Progenitor cell of endocrine pancreas (in vitro differentiated cells): ENCODE measurements around the gene BMPER. TPM values are rescaled to one million over a fixed set of nuclear protein-coding genes. Genes with fewer than 3 reads are reported as not detected.

ENCODE experiments used
- DNase-seq: peaks from one replicate; pipeline ENCODE4 v3.0.0; 2021; ENCODE audit warnings: low spot score; ENCODE audit not compliant: unreplicated experiment
- H3K27ac Mint-ChIP-seq: 2 replicates; pipeline ENCODE4 v1.8.0; 2021; ENCODE audit warnings: mild to moderate bottlenecking, moderate library complexity, mixed read lengths
- H3K27me3 Mint-ChIP-seq: 2 replicates; pipeline ENCODE4 v1.8.0; 2021; ENCODE audit warnings: mixed read lengths
- H3K36me3 Mint-ChIP-seq: 2 replicates; pipeline ENCODE4 v1.8.0; 2022; ENCODE audit warnings: mixed read lengths; ENCODE audit not compliant: insufficient read depth
- H3K4me1 Mint-ChIP-seq: 2 replicates; pipeline ENCODE4 v1.8.0; 2021; ENCODE audit warnings: low read depth, mixed read lengths
- H3K4me3 Mint-ChIP-seq: 2 replicates; pipeline ENCODE4 v1.8.0; 2021; ENCODE audit warnings: low read depth, mild to moderate bottlenecking, moderate library complexity, mixed read lengths
- H3K9me3 Mint-ChIP-seq: 2 replicates; pipeline ENCODE4 v1.8.0; 2021; ENCODE audit warnings: low read depth, mixed read lengths
- CTCF ChIP-seq: fragments of 200-600 bp; sonication (generic); IDR thresholded peaks from one replicate; pipeline ENCODE4 v1.5.0; 2021; ENCODE audit warnings: antibody characterized with exemption, mild to moderate bottlenecking; ENCODE audit not compliant: unreplicated experiment
- total RNA-seq: library from RNA; stranded (reverse); gene quantifications from 2 replicates; pipeline ENCODE4 v1.2.1, GENCODE V29; 2021

Gene BMPER
- total RNA-seq, 1 donor from 2014 or later, result 0.36 TPM

GRCh38 chr7:33986951-33987947 lies 81.9 kb downstream of the BMPER start:
- no peak for TF ChIP-seq CTCF
- Mint-ChIP-seq H3K27me3 (no peaks in the 10 kb centered on the region), H3K4me1 (no peaks in the 10 kb centered on the region), H3K4me3 (no peak overlapping the region), H3K27ac (no peak overlapping the region), H3K9me3 (peaks cover 3% of the 10 kb centered on the region), H3K36me3 (no peaks in the 10 kb centered on the region)
- DNase-seq, result no peak

GRCh38 chr7:33996899-33997298 lies 91.6 kb downstream of the BMPER start:
- Mint-ChIP-seq H3K36me3 (no peaks in the 10 kb centered on the region), H3K27me3 (no peaks in the 10 kb centered on the region), H3K27ac (no peak overlapping the region), H3K4me3 (no peak overlapping the region), H3K4me1 (peaks cover 3% of the 10 kb centered on the region), H3K9me3 (peaks cover 3% of the 10 kb centered on the region)
- no peak for DNase-seq
- TF ChIP-seq CTCF, result no peak

DNA sequence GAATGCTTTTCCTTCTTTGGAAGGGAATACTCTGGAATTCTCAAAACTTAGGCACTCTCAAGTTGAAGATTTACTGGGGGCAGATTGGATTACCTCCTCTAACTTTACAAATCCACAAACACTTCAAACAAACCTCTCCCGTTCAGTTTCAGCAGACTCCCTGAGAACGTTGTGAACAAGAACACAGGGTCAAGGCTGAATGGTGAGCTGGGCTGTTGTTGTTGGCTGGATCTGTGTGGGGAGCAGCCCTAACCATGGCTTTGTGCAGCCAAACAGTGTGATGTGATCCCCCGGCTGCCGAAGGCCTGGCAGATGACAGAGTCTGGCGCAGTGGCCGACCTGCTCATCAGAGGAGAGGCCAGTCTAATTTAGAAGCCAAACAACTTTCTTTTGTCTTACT lies 93.1 kb downstream of the BMPER start:
- no peak for TF ChIP-seq CTCF
- peaks cover 3% of the 10 kb centered on the region for H3K4me1 Mint-ChIP-seq
- no peak overlapping the region for H3K27ac Mint-ChIP-seq

GRCh38 chr7:34011017-34011695 lies 105.8 kb downstream of the BMPER start:
- no peak for TF ChIP-seq CTCF
- no peak overlapping the region for H3K4me3 Mint-ChIP-seq

More for the DNA sequence above, 93.1 kb downstream of the BMPER start:
- DNase-seq, result no peak
- H3K9me3 Mint-ChIP-seq, result peaks cover 3% of the 10 kb centered on the region
- no peaks in the 10 kb centered on the region for H3K36me3 Mint-ChIP-seq
- H3K27me3 Mint-ChIP-seq, result no peaks in the 10 kb centered on the region
- H3K4me3 Mint-ChIP-seq, result no peak overlapping the region

GRCh38 chr7:34011696-34012095 lies 106.4 kb downstream of the BMPER start:
- no peak for DNase-seq
- H3K4me3 Mint-ChIP-seq, result no peak overlapping the region

More at GRCh38 chr7:34011017-34011695, 105.8 kb downstream of the BMPER start:
- Mint-ChIP-seq H3K27me3 (no peaks in the 10 kb centered on the region), H3K9me3 (no peaks in the 10 kb centered on the region), H3K36me3 (no peaks in the 10 kb centered on the region), H3K4me1 (no peaks in the 10 kb centered on the region), H3K27ac (no peak overlapping the region)
- no peak for DNase-seq

More at GRCh38 chr7:34011696-34012095, 106.4 kb downstream of the BMPER start:
- no peaks in the 10 kb centered on the region for H3K36me3 Mint-ChIP-seq
- TF ChIP-seq CTCF, result no peak
- no peaks in the 10 kb centered on the region for H3K27me3 Mint-ChIP-seq
- no peak overlapping the region for H3K27ac Mint-ChIP-seq
- no peaks in the 10 kb centered on the region for H3K4me1 Mint-ChIP-seq
- no peaks in the 10 kb centered on the region for H3K9me3 Mint-ChIP-seq
